Calu3 (cell line): ENCODE results near the gene NDFIP2. TPM values are rescaled to one million over a fixed set of nuclear protein-coding genes. Genes with fewer than 3 reads are reported as not detected.

Experiments used
- BruUV-seq: library from RNA; stranded (reverse); fragments of 400-500 nt; replicated peaks from 2 replicates; lab custom pipeline; 2021; lab: Mats Ljungman, UMichigan
- CTCF ChIA-PET: fragments of 300-600 bp; sonication (Branson Sonifier 250); formaldehyde crosslinking; loops from one replicate; lab custom pipeline; 2022; ENCODE audit warnings: antibody characterized with exemption; lab: Charles Lee
- DNase-seq: peaks from one replicate; pipeline ENCODE4 v3.0.0; 2022
- H3K27ac Mint-ChIP-seq: one replicate; pipeline ENCODE4 v1.8.0; 2022; ENCODE audit warnings: mixed read lengths; ENCODE audit not compliant: unreplicated experiment
- H3K27me3 Mint-ChIP-seq: one replicate; pipeline ENCODE4 v1.8.0; 2022; ENCODE audit warnings: mixed read lengths; ENCODE audit not compliant: unreplicated experiment
- H3K36me3 Mint-ChIP-seq: one replicate; pipeline ENCODE4 v1.8.0; 2022; ENCODE audit warnings: mild to moderate bottlenecking, moderate library complexity, mixed read lengths; ENCODE audit not compliant: insufficient read depth, unreplicated experiment
- H3K4me1 Mint-ChIP-seq: one replicate; pipeline ENCODE4 v1.8.0; 2022; ENCODE audit warnings: mild to moderate bottlenecking, low read depth, mixed read lengths; ENCODE audit not compliant: unreplicated experiment
- H3K4me3 Mint-ChIP-seq: one replicate; pipeline ENCODE4 v1.8.0; 2022; ENCODE audit warnings: mild to moderate bottlenecking, low read depth, moderate library complexity, mixed read lengths; ENCODE audit not compliant: unreplicated experiment
- H3K9me3 Mint-ChIP-seq: one replicate; pipeline ENCODE4 v1.8.0; 2022; ENCODE audit warnings: low read depth, mixed read lengths; ENCODE audit not compliant: unreplicated experiment
- intact Hi-C: fragments of 100-400 bp; cut with micrococcal nuclease; formaldehyde crosslinking; loops from one replicate; pipeline ENCODE4 v1.10.0; 2022; ENCODE audit not compliant: unreplicated experiment
- total RNA-seq: library from RNA; stranded (reverse); gene quantifications from 2 replicates; pipeline ENCODE4 v1.2.3, GENCODE V29; 2022
- TF ChIP-seq, protein P1 (sequence below): fragments of 200-600 bp; IDR thresholded peaks from one replicate; pipeline ENCODE4 v1.8.0; 2022; ENCODE audit warnings: antibody characterized with exemption; ENCODE audit not compliant: unreplicated experiment

The NDFIP2 gene
- total RNA-seq, 1 experiment from 2014 or later = 26.7 TPM

DNA sequence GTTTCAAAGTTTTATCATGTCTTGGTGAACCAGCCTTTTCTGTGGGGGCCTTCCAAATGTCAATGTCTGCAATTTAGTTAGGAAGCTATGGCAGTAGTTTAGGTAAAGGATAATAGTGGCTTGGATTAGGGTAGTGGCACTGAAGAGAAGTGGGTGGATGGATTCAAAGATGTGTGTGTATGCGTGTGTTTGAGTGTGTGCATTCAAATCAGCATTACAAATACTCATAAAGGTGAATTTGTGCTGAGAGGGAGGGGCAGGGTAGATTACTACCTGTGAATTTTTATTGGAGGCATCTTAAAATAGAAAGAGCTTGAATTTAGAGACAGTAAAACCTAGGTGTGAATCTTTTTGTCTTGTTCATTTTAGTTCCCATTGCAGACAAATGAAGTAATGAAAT lies 16.9 kb downstream of the NDFIP2 start:
- Mint-ChIP-seq H3K9me3 (no peaks in the 10 kb centered on the region), H3K36me3 (no peaks in the 10 kb centered on the region), H3K4me3 (no peak overlapping the region), H3K4me1 (peaks cover 4% of the 10 kb centered on the region), H3K27ac (no peak overlapping the region), H3K27me3 (no peaks in the 10 kb centered on the region)
- TF ChIP-seq, protein P1, sequence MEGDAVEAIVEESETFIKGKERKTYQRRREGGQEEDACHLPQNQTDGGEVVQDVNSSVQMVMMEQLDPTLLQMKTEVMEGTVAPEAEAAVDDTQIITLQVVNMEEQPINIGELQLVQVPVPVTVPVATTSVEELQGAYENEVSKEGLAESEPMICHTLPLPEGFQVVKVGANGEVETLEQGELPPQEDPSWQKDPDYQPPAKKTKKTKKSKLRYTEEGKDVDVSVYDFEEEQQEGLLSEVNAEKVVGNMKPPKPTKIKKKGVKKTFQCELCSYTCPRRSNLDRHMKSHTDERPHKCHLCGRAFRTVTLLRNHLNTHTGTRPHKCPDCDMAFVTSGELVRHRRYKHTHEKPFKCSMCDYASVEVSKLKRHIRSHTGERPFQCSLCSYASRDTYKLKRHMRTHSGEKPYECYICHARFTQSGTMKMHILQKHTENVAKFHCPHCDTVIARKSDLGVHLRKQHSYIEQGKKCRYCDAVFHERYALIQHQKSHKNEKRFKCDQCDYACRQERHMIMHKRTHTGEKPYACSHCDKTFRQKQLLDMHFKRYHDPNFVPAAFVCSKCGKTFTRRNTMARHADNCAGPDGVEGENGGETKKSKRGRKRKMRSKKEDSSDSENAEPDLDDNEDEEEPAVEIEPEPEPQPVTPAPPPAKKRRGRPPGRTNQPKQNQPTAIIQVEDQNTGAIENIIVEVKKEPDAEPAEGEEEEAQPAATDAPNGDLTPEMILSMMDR = no peak
- intact Hi-C loops = no loop called here
- no TSS peak for BruUV-seq
- no peak for DNase-seq
- CTCF ChIA-PET = no interaction called here

DNA sequence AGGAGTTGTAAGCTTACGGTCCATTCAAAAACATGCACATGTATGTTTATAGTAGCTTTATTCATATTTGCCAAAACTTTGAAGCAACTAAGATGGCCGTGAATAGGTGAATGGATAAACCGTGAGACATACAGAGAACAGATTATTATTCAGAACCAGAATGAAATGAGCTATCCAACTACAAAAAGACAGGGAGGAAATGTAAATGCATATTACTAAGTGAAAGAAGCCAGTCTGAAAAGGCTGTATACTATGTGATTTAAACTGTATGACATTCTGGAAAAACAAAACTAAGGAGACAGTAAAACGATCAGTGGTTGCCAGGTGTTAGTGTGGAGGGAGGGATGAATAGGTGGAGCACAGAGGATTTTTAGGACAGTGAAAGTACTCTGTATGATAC lies 19.9 kb downstream of the NDFIP2 start:
- H3K27me3 Mint-ChIP-seq = no peaks in the 10 kb centered on the region
- BruUV-seq = no TSS peak
- H3K9me3 Mint-ChIP-seq = no peaks in the 10 kb centered on the region
- H3K27ac Mint-ChIP-seq = no peak overlapping the region
- intact Hi-C loops = no loop called here
- no peak for DNase-seq
- TF ChIP-seq, protein P1 = no peak
- no peaks in the 10 kb centered on the region for H3K36me3 Mint-ChIP-seq
- peaks cover 8% of the 10 kb centered on the region for H3K4me1 Mint-ChIP-seq
- CTCF ChIA-PET = no interaction called here
- H3K4me3 Mint-ChIP-seq = no peak overlapping the region

DNA sequence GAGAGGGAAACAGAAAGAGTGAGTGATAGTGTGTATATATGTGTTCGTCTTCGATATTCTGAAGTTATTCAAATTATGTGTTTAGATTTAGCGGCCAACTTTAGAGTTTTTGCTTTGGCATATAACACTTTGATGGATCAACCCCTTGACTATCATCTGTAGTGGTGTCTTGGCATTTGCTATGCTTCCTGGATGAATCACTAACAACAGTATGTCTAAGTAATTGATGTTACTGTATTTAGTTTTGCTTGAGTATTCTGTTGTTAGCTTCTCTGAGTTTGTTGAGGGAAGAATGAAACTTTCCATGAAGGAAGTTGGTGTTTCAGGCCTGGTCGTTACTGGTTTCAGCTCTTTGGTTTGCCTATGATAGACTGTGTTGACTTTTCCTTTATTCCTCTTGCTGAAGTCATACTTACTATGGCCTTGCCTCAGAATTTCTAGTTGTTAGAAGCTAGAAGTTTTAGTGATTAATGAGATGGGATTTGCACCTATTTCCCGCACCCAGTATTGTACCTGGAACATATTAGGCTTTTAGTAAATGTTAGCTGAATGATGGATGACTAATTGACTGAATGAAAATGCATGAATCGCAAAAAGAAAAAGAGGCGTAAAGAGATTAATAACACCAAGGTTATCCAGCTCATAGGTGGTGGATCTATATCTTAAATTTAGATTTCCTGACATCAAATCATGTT lies 20.7 kb downstream of the NDFIP2 start:
- DNase-seq = no peak
- H3K9me3 Mint-ChIP-seq = no peaks in the 10 kb centered on the region
- no peaks in the 10 kb centered on the region for H3K36me3 Mint-ChIP-seq
- CTCF ChIA-PET = no interaction called here
- H3K4me1 Mint-ChIP-seq = peaks cover 8% of the 10 kb centered on the region
- TF ChIP-seq, protein P1 = no peak
- intact Hi-C loops = no loop called here
- H3K27ac Mint-ChIP-seq = no peak overlapping the region
- H3K4me3 Mint-ChIP-seq = no peak overlapping the region
- H3K27me3 Mint-ChIP-seq = no peaks in the 10 kb centered on the region
- no TSS peak for BruUV-seq

DNA sequence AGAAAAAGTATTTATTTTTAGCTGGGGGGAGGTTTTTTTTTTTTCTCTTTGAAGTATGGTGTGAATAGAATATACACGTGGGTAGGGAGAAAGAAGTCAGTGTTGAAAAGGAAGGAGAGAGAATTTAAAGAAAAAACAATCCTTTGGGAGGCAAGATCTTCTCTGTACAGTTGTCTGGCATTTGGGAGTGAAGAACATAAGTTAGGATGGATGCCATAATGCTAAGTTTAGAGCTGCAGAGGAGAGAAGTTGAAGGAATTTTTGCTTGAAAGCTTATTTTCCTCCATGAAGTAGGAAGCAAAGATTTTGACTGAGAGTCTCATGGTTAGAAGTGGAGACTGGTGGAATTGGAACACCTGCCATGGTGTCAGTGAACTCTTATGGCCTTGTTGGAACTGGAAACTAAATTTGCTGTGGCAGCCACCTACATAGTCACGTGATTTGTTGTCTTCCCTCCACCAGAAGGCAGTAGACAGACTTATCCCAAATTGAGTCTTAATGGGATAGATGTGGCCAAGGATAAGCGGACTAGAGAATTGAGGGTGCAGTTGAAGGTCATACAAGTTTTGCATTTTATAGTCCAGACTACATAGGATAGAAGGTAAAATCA lies 22.0 kb downstream of the NDFIP2 start:
- TF ChIP-seq, protein P1 = no peak
- Mint-ChIP-seq H3K27ac (no peak overlapping the region), H3K27me3 (no peaks in the 10 kb centered on the region), H3K36me3 (no peaks in the 10 kb centered on the region), H3K4me1 (peaks cover 8% of the 10 kb centered on the region), H3K9me3 (no peaks in the 10 kb centered on the region), H3K4me3 (no peak overlapping the region)
- no TSS peak for BruUV-seq
- intact Hi-C loops = no loop called here
- DNase-seq = no peak
- CTCF ChIA-PET = no interaction called here
